HG02884 (cell line): Measurements from ENCODE around the gene FKBP3.
"Not testable (repeated sequence)": the region's sequence is repeated elsewhere in the genome, so short reads cannot be mapped to it uniquely, and the experiment has no call there.

Experiments
- ATAC-seq: cut with Tn5 transposase; IDR thresholded peaks from one replicate; pipeline ENCODE4 v1.9.1; 2021; ENCODE audit warnings: mild to moderate bottlenecking, moderate library complexity; ENCODE audit not compliant: unreplicated experiment

The FKBP3 gene

DNA sequence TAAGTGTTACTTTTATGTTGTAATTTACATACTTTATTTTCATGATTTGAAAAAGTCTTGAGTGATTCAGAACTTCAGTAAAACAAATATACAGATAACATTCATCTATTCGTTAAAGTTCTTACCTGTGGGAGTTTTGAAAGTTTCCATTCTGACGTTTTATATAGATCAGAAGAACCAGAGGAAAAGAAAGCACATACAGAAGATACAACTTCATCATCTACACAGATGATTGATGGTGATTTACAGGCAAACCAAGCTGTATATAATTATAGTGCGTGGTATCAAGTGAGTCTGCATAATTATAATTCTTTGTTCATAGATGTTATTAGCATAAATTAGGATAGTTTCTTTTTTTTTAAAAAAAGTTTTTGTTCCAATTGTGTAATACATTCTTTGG, 20.0 kb downstream of the FKBP3 start:
- ATAC-seq = no peak

DNA sequence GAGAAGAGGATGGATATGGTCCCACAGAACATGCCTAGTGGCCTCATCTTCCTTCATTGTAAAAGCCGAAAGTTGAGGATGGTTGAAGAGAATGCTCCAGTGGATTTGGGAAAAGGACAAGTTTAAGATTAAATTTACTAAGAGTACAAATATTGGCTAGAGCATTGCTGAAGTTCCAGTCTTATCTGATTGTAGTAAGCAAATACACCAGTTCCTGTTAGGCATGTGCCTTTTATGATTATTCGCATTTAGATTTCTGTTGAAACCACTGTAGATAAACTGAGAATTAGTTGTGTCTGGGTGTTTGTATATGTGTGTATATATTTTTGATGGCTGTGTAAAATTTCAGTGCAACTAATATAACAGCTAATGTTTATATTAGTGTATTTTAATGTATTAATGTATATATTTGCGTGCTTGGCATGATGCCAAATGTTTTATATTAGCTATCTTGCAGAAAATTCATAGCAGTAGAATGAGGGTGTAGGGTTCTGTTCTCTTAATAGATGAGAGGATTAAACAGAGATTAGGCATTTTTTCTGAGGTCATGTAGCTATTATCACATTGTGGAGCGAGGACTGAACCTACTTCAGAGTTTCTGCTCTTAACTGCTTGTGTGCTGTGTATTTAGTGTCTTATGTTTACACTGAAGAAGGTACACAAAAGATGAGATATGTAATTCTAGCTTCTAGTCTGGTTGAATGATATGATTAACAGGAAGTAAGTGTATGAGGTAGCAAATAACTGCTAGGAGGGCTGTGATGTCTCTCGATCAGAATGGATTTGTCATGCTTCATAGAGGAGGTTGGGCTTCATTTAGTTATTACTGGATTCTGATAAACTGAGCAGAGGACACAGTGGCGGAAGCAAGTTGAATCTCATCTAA, 21.1 kb downstream of the FKBP3 start:
- no peak for ATAC-seq

DNA sequence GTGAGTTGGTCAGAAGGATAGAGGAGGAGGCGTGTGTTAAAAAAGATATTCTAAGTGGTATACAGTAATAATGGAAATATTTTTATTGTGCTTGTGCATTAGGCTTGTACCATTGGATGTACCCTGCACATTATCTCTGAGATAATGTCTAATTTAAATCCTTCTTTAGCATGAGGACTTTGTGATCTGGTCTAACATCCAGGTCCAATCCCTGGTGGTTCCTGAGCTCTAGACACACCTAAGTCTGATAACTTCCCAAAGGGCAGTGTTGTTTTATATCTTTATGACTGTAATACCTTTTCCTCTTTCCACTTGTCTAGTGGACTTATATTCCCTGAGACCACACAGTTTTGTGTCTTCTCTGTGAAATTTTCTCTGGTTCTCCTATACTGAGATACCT, 29.7 kb downstream of the FKBP3 start:
- ATAC-seq = no peak

DNA sequence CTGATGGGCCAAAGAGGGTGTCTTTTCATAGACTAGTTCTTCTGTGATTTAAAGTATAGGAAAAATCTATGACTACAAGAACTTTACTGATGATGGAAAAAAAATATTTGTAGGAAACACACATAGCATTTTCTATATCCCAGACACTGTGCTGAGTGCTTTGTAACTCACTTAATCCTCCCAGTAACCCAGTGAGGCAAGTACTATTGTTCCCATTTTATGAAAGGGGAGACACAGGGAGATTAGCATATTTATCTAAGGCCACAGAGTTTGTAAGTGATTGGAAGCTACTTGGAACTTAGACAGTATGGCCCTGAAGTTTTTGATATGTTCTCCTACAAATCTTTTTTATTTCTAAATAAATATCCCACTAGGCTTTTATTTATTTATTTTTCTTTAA, 30.5 kb downstream of the FKBP3 start:
- ATAC-seq = no peak

DNA sequence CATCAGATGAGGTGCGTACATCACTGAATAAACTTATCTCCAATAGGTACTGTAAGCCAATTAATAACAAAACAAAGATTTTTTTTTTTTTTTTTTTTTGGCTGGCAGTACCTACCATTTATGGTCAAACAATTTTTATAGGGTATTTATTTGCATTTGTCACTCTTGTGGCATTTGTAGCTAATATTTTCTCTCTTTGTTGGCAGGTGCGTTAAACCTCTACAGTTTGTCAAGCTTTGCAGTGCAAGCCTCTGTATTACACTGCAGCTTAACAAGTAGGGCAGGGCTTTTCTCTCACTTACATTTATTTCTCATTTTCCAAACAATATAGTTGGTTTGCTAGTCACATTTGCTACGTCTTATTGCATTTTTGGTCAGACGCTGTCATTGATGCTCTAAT, 38.1 kb downstream of the FKBP3 start:
- ATAC-seq = no peak

DNA sequence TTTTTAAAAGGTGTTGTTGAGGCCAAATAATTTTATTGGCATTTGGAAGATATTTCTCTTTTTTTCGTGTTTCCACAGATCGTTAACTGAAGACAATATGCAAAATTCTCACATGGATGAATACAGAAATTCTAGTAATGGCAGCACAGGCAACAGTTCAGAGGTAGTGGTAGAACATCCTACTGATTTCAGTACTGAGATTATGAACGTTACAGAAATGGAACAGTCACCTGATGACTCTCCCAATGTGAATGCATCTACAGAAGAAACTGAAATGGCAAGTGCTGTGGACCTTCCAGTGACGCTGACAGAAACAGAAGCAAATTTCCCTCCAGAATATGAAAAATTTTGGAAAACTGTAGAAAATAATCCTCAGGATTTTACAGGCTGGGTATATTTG, 39.1 kb downstream of the FKBP3 start:
- ATAC-seq = no peak

DNA sequence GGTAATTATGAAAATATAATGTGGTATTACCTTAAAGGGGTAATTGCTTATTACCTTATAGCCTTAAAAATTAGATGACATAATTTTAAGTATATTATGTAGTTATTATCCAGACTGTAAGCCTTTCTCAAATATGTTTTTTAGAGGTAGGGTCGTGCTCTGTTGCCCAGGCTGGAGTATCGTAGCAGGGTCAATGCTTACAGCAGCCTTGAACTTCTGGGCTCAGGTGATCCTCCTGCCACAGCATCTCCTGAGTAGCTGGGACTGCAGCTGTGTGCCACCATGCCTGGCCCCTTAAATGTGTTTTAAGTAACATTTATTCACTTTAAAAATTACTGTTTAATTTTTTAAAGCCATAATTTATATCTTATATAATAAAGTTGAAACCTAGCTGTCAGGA, 40.0 kb downstream of the FKBP3 start:
- ATAC-seq = no peak

DNA sequence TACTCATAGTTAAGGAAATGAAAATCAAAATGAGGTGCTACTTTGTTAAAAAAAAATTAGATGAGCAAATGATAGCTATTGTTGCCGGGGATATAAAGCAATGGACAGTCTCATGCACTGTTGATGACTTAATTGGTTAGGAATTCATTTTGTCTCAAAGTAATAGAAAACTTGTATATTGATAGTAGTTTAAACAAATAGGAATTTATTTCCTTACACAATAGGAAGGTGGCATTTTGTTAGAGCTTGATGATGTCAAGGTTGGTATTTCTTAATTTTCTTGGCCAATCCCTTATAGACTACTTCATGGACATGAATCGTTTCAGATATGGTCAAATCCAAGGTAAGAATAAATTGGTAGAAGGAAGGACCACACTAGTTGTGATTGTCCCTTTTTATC, 42.6 kb downstream of the FKBP3 start:
- no peak for ATAC-seq

DNA sequence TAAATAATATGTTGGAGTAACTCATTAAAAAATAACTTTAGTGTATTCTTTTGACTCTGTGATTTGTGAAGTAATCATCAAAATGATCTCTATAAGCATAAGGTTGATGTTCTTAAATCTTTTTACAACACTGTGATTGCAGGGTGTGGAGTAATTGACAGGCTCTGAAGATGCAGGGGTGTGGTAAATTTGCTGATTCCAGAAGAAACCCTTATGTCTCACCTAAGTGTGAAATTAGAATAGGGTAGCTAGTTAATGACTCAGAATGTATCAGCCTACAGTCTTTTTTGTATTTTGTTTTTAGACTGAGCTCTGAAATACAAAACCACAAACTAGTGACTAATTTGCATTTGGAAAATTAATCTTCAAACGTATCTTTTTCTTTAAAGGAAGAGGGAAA, 44.5 kb downstream of the FKBP3 start:
- ATAC-seq = peak; percentile 91

DNA sequence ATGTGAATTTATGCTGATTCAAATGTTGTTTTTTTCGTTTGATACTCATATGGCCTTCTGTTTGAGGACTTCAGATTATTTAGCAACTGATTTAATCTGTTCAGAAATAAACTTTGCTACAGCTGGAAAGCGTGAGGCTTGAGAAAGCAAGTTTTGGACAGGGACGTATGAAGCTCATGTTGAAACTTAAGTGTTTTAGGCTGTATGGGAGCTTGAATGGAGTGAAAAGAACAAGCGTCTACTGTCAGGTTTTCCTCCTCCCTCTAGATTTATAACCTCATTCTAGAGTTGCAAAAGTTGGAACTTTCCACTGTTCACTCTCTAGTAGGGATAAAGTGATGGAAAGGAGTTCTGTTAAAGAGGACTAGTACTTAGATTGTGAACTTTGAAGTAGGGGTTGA, 49.3 kb downstream of the FKBP3 start:
- ATAC-seq = no peak

DNA sequence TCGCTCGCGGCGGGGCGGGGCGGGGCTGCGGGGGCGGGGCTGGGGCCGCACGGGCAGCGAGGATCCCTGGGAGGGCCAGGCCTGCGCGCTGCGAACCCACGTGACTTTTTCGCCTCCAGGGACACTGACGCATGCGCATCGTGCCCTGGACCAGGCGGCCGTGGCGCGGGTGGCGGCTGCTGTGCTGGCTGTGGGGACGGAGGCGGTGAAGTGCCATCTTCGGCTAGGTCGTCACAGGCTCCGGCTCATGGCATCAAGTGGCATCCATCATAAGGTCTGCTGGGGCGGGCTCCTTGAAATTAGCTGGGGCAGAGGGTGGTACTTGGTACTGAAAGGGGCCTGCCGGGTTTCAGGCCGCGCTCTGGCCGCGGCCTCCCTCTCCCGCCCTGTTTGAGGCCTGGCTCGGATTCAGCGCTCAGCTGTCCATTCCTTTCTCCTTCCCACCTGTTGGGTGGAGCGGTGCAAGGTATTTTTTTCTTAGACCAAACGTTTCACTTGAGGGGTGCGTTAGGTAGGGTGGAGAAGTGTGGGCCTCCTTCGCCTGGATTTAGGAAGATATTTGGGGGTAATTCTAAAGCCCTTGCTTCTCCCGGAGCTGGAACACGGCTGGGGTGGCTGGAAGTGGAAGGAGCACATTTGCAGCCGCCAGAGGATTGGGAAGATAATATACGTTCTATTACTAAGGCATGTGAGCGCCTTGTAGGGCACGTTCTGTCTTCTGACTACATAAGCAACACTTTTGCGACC, 50.1 kb downstream of the FKBP3 start, which contains the start of gene PRPF39:
PRPF39 (plus strand) TSS at position 141 of the 747 bp plus-strand sequence. CDS start 11,124 bp downstream, outside the sequence.
- peak; percentile 94 for ATAC-seq

DNA sequence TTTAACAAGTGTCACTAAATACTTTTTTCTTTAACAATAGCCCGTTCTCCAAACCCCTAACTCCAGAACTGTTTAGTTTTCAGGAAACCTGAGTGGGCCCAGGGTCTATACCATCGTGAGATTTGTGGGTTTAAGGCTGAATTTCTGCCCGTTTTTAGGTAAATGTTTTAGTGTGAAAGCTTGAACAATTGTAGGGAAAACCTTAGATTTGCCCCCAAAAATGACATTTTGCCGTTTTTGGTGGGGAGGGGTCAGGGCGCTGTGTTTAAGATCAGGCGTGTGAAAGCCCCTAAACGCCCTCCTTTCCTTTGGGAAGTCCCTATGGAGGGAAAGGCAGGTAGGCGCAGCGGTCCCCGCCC, 50.7 kb downstream of the FKBP3 start:
- no peak for ATAC-seq

DNA sequence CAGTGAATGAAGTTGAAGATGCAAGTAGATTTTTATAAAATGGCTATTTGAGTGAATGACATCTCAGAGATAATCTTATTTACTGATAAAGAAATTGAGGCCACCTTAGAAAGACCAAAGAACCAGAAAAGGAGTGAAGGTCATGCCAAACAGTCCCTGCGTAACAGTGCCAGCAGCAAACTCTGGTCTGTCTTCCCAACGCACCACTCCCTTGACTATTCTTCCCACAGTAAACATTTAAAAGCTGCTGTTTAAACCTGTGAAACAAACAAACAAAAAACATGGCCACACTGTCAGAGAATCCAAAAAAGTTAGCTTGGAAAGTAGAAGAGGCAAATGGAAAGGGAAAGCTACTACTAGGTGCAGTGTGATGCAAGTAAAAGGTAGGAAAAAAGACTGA, 51.9 kb downstream of the FKBP3 start:
- no peak for ATAC-seq

DNA sequence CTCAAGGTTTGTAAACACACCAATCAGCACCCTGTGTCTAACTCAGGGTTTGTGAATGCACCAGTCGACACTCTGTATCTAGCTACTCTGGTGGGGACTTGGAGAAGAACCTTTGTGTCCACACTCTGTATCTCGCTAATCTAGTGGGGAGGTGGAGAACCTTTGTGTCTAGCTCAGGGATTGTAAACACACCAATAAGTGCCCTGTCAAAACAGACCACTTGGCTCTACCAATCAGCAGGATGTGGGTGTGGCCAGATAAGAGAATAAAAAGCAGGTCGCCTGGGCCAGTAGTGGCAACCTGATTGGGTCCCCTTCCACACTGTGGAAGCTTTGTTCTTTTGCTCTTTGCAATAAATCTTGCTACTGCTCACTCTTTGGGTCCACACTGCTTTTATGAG, 53.2 kb downstream of the FKBP3 start:
- ATAC-seq = not testable (repeated sequence)

DNA sequence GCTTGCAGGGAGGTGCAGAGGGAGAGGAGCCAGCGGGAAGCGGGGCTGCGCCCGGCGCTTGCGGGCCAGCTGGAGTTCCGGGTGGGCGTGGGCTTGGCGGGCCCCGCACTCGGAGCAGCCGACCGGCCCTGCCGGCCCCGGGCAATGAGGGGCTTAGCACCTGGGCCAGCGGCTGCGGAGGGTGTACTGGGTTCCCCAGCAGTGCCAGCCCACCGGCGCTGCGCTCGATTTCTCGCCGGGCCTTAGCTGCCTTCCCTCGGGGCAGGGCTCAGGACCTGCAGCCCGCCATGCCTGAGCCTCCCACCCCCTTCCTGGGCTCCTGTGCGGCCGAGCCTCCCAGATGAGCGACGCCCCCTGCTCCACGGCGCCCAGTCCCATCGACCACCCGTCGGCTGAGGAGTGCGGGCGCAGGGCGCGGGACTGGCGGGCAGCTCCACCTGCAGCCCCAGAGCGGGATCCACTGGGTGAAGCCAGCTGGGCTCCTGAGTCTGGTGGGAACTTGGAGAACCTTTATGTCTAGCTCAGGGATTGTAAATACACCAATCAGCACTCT, 53.8 kb downstream of the FKBP3 start:
- not testable (repeated sequence) for ATAC-seq

DNA sequence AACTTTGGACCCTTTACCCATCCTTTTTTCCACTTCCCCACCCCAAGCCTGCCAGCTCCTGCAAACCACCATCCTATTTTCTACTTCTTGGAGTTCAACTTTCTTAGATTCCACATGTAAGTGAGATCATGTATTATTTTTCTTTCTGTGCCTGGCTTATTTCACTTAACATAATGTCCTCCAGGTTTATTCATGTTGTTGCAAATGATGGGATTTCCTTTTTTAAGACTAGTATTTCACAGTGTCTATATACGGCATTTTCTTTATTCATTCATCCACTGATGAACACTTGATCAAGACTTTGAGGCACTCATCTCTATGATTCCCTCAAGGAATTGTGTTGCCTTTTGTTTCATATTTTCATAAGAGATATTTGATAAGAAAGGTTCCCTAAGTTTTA, 56.0 kb downstream of the FKBP3 start:
- ATAC-seq = no peak

DNA sequence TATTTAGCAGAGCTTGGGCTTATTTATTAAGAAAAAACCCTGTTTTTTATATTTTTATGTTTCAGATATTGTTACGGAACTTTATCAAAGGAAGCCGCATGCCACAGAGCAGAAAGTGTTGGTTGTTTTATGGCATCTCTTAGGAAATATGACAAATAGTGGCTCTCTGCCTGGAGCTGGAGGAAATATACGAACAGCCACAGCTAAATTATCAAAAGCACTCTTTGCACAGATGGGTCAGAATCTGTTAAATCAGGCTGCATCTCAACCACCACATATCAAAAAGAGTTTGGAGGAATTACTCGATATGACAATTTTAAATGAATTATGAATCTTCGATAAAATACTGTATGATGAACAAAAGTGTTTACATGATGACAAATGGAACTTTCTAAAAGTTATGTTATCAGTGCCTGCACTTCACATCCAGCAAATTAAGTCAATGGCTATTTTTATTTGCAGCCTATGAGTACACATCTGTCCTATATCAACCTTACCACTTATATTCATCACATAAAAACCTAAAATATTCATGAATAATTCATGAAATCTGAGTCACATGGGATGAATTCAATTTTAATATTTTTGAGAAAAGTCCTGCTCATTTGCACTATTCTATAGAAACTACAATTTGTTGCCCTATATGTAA, 60.9 kb downstream of the FKBP3 start:
- ATAC-seq = no peak

DNA sequence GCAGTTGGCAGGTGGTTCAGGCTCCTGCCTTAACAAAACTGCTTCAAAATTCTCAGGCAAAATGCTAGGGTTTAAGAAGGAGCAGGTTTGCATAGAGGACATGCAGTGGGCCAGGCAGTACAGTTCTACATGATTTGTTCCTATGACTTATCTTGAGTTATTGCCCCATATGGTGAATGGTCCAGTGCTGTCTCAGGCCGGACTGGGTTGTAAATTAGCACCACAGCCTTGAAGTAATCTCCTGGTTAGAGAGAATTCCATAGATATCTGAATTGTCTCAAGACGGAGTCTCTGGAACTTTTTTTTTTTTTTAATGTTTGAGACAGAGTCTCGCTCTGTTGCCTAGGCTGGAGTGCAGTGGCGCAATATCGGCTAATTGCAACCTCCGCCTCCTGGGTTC, 62.2 kb downstream of the FKBP3 start:
- no peak for ATAC-seq

DNA sequence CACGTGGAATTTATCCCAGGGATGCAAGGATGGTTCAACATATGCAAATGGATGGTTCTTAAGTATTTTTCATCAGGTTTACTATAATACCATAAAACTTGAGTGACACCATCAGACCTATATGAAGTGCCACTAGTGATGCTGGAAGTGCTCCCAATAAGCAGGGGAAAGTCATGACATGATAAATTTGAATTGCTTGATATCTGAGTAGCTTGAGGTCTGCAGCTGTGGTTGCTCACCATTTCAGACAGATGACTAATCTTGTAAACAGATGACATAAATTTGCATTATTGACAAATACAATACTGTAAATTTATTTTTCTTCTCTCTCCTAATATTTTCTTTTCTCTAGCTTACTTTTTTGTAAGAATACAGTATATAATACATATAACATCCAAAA, 64.1 kb downstream of the FKBP3 start:
- no peak for ATAC-seq

DNA sequence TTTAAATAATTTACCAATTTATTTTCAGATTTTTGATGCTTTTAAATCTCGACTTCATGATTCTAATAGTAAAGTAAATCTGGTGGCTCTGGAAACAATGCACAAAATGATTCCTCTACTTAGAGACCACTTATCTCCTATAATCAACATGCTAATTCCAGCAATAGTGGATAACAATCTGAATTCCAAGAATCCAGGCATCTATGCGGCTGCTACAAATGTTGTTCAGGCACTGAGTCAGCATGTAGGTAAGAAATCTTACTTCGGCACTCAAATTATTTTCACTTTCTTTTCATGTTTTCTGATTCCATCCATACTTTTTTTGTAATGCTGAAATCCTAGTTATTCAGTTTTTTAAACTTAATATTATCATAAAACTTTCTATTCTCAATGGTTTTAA, 65.9 kb downstream of the FKBP3 start:
- ATAC-seq = no peak

DNA sequence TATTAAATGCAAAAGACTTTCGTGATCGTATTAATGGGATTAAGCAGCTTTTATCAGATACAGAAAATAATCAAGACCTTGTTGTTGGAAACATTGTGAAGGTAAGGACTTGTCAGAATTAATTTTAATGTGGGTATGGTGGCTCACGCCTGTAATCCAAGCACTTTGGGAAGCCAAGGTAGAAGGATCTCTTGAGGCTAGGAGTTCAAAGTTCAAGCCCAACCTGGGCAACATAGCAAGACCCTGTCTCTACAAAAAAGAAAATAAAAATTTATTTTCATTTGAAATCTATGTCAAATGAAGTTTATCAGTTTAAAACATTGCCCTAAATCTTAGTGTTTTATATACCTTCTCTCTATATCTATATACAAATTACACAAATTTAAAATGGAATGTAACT, 67.6 kb downstream of the FKBP3 start:
- ATAC-seq = no peak
